BE2C (cell line): ENCODE data around the gene PPP2R5E.

ENCODE experiments used
- DNase-seq: peaks from one replicate; pipeline ENCODE4 v3.0.0-alpha.2; 2020
- H3K27me3 ChIP-seq: fragments of 250-450 bp; sonication (Bioruptor Pico); 2 replicates; pipeline ENCODE4 v1.5.1; 2020; ENCODE audit warnings: mild to moderate bottlenecking
- H3K36me3 ChIP-seq: fragments of 250-450 bp; sonication (Bioruptor Pico); 2 replicates; pipeline ENCODE4 v1.5.1; 2020; ENCODE audit warnings: mild to moderate bottlenecking
- H3K4me1 ChIP-seq: fragments of 250-450 bp; sonication (Bioruptor Pico); 2 replicates; pipeline ENCODE4 v1.5.1; 2020
- H3K4me3 ChIP-seq: 2 replicates; pipeline ENCODE4 v1.5.1; 2011; ENCODE audit warnings: low read depth, low read length
- H3K9me3 ChIP-seq: fragments of 250-450 bp; sonication (Bioruptor Pico); 2 replicates; pipeline ENCODE4 v1.5.1; 2020
- TF ChIP-seq, protein P1 (sequence below): IDR thresholded peaks from 2 replicates; pipeline ENCODE4 v1.5.1; 2012; ENCODE audit warnings: mild to moderate bottlenecking, low read depth, low read length

PPP2R5E gene

DNA sequence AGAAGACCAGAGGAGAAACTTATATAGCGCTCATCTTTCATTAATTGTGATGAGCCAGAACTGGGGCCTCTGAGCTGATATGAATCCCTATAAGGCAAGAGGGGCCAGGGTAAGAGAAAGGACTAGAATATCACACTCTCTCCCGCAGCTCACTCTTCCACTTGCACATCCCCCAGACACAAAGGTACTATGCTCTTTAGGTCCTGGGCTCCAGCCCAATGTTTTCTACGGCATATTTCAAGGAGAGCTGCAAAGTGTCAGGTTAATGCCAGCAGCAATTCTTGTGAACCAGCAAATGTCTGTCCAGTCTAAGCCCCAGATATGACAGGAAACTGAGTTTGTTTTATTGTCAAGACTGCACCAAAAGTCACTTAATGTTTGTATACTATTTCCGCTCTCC lies 29.4 kb downstream of the PPP2R5E start:
- H3K27me3 ChIP-seq = no peaks in the 10 kb centered on the region
- no peak for DNase-seq
- no peaks in the 10 kb centered on the region for H3K9me3 ChIP-seq
- peaks cover 15% of the 10 kb centered on the region for H3K36me3 ChIP-seq
- H3K4me1 ChIP-seq = peaks cover 12% of the 10 kb centered on the region
- no peak overlapping the region for H3K4me3 ChIP-seq
- TF ChIP-seq, protein P1, sequence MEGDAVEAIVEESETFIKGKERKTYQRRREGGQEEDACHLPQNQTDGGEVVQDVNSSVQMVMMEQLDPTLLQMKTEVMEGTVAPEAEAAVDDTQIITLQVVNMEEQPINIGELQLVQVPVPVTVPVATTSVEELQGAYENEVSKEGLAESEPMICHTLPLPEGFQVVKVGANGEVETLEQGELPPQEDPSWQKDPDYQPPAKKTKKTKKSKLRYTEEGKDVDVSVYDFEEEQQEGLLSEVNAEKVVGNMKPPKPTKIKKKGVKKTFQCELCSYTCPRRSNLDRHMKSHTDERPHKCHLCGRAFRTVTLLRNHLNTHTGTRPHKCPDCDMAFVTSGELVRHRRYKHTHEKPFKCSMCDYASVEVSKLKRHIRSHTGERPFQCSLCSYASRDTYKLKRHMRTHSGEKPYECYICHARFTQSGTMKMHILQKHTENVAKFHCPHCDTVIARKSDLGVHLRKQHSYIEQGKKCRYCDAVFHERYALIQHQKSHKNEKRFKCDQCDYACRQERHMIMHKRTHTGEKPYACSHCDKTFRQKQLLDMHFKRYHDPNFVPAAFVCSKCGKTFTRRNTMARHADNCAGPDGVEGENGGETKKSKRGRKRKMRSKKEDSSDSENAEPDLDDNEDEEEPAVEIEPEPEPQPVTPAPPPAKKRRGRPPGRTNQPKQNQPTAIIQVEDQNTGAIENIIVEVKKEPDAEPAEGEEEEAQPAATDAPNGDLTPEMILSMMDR = no peak

DNA sequence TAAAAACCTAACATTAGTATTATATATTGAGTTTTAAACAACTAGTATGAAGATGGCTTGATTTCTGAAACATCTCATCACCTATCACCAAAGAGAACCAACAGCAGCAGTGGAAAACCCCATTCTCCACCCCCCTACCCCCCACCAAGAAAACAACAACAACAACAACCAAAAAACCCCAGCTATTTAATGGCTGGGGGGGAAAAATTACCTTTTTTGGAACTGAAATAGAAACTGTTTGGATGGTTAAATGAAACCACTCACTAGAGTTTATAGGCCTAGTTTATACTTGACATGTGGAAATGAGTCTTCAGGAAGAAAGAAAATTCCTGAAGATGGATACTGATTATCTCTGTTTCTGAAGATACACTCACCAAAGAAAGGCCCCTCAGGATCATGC lies 30.3 kb downstream of the PPP2R5E start:
- Histone ChIP-seq H3K4me3 (no peak overlapping the region), H3K4me1 (peaks cover 12% of the 10 kb centered on the region), H3K9me3 (no peaks in the 10 kb centered on the region), H3K27me3 (no peaks in the 10 kb centered on the region), H3K36me3 (peaks cover 15% of the 10 kb centered on the region)
- TF ChIP-seq, protein P1 = no peak
- no peak for DNase-seq

DNA sequence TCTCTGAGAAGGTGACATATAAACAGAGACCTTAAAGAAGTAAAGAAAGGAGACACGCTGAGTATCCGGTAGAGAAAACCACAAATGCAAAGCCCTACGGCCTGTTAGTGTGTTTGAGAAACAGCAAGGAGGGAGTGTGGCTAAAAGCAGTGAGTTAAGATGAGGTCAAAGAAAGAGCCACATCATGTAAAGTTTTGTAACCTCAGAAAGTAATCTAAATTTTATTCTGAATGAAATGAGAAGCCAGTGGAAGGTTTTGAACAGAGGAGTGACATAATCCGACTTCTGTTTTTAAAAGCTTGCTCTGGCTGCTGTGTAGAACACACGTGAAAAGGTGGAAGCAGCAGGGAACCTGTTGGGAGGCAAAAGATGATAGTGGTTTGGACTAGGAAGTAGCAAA lies 32.6 kb downstream of the PPP2R5E start:
- Histone ChIP-seq H3K4me1 (peaks cover 12% of the 10 kb centered on the region), H3K36me3 (peaks cover 20% of the 10 kb centered on the region), H3K4me3 (no peak overlapping the region), H3K9me3 (no peaks in the 10 kb centered on the region), H3K27me3 (no peaks in the 10 kb centered on the region)
- DNase-seq = no peak
- TF ChIP-seq, protein P1 = no peak

DNA sequence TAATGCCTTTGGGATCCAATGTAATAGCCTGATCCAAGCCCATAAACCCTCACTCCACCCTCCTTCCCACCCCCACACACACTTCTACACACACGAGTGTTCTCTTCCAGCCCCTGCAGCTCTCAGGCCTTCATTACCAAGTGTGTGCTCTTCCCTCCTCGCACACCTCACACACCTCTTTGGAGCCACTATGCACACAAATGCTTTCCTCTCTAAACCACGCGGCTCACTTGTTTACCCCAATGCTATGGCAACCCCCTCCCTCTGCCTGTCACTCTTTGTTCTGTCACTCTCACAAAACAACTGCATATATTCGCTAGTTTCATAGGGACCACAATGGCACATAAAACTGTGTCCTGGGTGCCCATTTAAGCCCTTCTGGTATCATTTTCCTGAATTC lies 35.1 kb downstream of the PPP2R5E start:
- H3K27me3 ChIP-seq = no peaks in the 10 kb centered on the region
- no peak for DNase-seq
- no peaks in the 10 kb centered on the region for H3K9me3 ChIP-seq
- no peak overlapping the region for H3K4me3 ChIP-seq
- TF ChIP-seq, protein P1 = no peak
- peaks cover 24% of the 10 kb centered on the region for H3K36me3 ChIP-seq
- peaks cover 3% of the 10 kb centered on the region for H3K4me1 ChIP-seq

DNA sequence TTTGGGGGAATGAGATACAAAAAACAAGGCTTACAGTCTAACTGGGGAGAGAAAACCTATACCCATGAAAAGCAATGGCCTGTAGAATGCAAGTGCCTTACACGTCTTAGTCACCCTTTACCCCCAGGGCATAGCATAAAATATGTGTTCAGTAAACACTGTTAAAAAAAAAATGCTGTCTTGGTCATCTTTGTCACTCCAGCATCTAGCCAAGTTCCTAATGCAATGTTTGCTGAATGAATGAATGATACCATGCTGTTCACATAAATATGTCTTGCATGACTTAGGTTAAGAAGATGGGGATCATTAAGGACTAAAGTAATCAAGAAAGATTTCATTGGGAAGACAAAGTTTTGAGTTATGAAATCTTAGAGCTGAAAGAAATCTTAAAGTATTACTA lies 38.5 kb downstream of the PPP2R5E start:
- no peak for DNase-seq
- Histone ChIP-seq H3K4me3 (no peak overlapping the region), H3K4me1 (no peaks in the 10 kb centered on the region), H3K36me3 (peaks cover 17% of the 10 kb centered on the region), H3K27me3 (no peaks in the 10 kb centered on the region), H3K9me3 (no peaks in the 10 kb centered on the region)
- TF ChIP-seq, protein P1 = no peak

DNA sequence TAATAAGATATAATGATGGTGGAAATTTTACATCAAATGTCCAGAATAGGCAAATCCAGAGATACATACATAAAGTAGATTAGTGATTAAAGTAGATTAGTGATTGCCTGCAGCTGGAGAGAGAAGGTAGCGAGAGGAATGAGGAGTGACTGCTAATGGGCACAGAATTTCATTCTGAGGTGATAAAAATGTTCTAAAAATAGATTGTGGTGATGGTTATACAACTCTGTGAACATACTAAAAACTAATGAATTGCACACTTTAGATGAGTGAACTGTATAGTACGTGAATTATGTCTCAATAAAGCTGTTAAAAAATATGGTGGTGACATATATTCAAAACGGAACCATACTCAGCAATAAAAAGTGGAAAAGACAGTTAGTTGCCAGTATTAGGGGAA lies 41.7 kb downstream of the PPP2R5E start:
- no peaks in the 10 kb centered on the region for H3K27me3 ChIP-seq
- DNase-seq = no peak
- H3K4me3 ChIP-seq = no peak overlapping the region
- TF ChIP-seq, protein P1 = no peak
- H3K4me1 ChIP-seq = no peaks in the 10 kb centered on the region; the same call in 1 of the 2 replicates
- H3K9me3 ChIP-seq = no peaks in the 10 kb centered on the region
- H3K36me3 ChIP-seq = peaks cover 15% of the 10 kb centered on the region
